Peyer's patch (tissue), 4 donors: ENCODE results near the gene THRAP3.

ENCODE experiments used
- POLR2A ChIP-seq, 2 donors: fragments of 450-650 bp; IDR thresholded peaks; one replicate each; pipeline ENCODE4 v1.5.1; 2017; ENCODE audit warnings: antibody characterized with exemption in 2 of 2, mild to moderate bottlenecking in 2 of 2, moderate library complexity in 2 of 2
- TF ChIP-seq, protein P1 (sequence below), 6 experiments: fragments of 450-650 bp in 4 of 6; fragments of 200-600 bp in 2 of 6; sonication (generic) in 1 of 6; IDR thresholded peaks; one replicate each; pipeline ENCODE4 v1.5.1; 2017 to 2019; ENCODE audit warnings: antibody characterized with exemption in 6 of 6, mild to moderate bottlenecking in 3 of 6, moderate library complexity in 1 of 6

DNA sequence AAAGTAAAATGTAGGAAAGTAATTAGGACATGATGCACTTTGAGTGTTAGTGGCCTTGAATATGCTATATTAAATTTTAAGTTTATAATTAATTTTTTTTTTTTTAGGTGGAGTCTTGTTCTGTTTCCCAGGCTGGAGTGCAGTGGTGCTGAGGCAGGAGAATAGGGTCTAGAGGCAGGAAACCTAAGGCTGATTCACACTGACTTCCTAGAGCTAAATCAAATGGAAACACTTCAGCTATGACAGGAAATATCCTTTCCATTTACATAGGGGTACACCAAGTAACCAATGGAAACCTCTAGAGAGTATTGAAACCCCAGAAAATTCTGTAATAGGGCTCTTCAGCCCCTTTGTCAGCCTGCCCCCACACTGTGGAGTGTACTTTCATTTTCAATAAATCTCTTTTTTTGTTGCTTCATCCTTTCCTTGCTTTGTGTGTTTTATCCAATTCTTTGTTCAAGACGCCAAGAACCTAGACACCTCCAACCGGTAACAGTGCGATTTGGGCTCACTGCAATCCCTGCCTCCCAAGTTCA is 17.9 kb upstream of the THRAP3 start:
- no peak for TF ChIP-seq POLR2A (IDR thresholded peaks at IDR 0.05)
- TF ChIP-seq, protein P1, sequence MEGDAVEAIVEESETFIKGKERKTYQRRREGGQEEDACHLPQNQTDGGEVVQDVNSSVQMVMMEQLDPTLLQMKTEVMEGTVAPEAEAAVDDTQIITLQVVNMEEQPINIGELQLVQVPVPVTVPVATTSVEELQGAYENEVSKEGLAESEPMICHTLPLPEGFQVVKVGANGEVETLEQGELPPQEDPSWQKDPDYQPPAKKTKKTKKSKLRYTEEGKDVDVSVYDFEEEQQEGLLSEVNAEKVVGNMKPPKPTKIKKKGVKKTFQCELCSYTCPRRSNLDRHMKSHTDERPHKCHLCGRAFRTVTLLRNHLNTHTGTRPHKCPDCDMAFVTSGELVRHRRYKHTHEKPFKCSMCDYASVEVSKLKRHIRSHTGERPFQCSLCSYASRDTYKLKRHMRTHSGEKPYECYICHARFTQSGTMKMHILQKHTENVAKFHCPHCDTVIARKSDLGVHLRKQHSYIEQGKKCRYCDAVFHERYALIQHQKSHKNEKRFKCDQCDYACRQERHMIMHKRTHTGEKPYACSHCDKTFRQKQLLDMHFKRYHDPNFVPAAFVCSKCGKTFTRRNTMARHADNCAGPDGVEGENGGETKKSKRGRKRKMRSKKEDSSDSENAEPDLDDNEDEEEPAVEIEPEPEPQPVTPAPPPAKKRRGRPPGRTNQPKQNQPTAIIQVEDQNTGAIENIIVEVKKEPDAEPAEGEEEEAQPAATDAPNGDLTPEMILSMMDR (IDR thresholded peaks at IDR 0.05) = no peak
